HG03135 (cell line): Measurements from ENCODE around the gene SLC10A7.

ENCODE experiments used
- ATAC-seq: cut with Tn5 transposase; IDR thresholded peaks from one replicate; pipeline ENCODE4 v1.9.1; 2021; ENCODE audit warnings: mild to moderate bottlenecking, moderate library complexity; ENCODE audit not compliant: unreplicated experiment

Gene SLC10A7, protein sequence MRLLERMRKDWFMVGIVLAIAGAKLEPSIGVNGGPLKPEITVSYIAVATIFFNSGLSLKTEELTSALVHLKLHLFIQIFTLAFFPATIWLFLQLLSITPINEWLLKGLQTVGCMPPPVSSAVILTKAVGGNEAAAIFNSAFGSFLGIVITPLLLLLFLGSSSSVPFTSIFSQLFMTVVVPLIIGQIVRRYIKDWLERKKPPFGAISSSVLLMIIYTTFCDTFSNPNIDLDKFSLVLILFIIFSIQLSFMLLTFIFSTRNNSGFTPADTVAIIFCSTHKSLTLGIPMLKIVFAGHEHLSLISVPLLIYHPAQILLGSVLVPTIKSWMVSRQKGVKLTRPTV

DNA sequence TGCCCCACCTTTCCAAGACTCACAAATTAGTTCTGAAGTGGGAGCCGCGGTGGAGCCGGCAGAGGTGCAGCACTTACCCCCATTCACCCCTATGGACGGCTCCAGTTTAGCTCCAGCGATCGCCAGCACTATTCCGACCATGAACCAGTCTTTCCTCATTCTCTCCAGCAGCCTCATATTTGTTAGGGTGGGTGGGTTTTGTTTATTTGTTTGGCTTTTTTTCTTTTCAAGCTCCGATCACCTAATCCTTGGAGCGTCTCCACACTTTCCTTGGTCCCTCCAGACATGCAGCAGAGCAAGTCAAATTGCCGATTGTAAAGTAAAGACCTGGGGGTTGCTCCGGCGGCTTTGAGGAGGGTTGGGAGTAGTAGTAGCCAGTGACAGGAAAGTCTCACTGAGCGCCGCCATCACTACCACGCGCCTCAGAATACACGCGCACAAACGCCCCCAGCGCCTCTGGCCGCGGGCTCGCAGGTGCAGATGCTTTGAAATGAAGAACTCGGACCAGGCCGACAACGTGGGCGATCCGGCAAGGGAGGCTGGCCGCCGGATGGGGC is at the start of gene SLC10A7:
Gene SLC10A7 (minus strand): TSS at position 400 of the 557 bp plus-strand sequence. CDS start 223 bp downstream, at position 177.
- ATAC-seq: peak; percentile 81

DNA sequence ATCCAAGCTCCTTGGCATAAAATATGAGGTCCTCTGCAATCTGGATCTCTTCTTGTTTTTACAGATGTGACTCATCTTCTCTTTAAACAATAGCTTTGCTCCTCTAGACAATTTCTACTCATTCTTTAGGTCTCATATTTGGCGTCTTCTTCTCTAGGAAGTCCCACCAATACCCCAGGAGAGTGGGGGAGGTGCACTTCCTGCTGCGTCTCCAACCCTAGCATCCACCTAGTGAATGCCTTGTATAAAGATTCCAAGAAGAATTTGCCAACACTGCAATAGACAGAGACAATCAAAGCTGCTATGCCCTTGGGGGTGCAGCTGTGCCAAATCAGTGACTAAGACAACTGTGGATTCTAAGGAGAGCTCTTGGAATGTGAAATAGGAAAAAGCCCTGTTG is 45.7 kb upstream of the SLC10A7 start:
- ATAC-seq: no peak

DNA sequence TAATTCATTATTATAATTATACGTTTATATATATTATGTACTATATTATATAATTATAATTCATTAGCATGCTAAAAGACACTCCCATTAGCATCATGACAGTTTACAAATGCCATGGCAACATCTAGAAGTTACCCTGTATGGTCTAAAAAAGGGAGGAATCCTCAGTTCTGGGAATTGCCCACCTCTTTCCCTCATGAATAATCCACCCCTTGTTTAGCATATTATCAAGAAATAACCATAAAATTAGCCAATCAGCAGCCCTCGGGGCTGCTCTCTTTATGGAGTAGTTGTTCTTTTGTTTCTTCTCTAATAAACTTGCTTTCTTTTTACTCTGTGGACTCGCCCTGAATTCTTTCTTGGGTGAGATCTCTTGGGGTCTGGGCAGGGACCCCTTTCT is 42.8 kb upstream of the SLC10A7 start:
- no peak for ATAC-seq

DNA sequence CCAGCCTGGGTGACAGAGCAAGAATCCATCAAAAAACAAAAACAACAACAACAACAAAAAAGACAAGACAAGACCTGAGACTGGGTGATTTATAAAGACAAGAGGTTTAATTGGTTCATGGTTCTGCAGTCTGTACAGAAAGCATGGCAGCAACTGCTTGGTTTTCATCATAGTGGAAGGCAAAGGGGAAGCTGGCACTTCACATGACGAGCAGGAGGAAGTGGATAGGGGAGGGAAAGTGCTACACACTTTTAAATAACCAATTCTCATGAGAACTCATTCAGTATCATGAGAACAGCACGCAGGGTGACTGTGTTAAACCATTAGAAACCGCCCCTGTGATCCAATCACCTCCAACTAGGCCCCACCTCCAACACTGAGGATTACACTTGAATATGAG is 28.4 kb upstream of the SLC10A7 start:
- ATAC-seq: no peak

DNA sequence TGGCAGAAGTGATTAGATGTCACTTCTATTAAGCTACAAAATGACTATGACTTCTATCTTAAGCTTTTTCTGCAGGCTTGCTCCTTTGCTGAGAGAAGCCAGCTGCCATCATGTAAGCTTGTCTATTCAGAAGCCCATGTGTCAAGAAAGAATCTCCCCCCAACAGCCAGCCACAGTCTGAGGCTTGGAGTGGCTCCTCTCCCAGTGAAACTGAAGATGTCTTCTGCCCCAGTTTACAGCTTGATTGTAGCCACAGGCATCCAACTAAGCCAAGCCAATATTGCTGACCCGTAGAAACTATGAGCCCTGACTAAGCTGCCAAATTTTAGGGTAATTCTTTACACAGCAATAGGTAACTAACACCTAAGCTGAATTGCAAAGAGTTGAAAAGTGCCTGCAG is 26.7 kb upstream of the SLC10A7 start:
- no peak for ATAC-seq

DNA sequence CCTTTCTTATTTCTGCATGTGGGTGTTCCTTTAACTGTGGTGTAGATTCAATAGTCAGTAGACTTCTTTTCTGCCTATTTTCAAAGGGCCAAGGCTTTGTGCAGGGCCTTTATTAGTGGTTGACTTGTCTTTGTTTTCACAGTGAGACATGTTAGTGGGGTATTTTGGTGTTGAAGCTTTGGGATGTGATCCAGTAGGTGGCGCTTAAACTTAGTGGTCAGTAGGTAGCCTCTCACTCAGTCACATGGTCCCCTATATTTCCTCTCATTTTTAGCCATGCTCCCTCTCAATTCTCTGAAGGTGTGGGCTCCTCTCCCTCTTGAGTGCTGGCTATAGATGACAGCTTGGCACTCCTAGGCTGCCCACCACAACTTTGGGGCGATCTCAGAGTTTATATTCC is 23.4 kb upstream of the SLC10A7 start:
- no peak for ATAC-seq

DNA sequence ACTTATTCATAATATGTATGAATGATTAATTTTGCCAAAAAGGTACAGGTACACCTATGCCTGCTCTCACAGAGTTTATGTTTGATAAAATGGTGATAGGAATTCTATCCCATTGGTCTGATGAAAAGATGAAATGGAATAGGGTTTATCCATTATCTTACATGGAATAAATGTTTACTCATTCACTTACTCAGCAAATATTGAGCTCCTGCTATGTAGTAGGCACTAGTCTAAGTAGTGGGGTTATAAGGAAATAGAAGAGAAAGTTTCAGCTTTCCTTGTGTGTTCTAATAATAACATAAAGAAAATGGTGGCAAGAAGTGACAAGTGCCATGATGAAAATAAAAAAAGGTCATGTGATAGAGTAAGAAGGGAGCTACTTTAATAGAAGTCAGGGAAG is 12.4 kb upstream of the SLC10A7 start:
- ATAC-seq: no peak

DNA sequence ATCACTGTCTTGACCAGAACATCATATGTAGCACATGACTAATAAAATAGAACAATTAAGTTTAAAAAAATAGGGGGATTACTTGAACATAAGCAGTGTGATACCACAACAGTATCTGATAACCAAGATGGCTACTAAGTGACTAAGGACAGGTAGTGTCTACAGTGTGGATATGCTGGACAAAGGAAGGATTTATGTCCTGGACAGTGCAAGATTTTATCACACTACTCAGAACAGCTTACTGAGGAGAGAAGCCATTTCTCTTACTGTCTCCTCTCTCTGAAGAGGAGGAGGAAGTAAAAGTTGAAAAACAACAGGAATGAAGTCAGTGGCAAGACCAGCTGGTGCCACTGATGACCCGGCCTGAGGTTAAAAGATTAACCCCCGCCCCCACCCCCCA is 4.0 kb upstream of the SLC10A7 start:
- ATAC-seq: no peak

DNA sequence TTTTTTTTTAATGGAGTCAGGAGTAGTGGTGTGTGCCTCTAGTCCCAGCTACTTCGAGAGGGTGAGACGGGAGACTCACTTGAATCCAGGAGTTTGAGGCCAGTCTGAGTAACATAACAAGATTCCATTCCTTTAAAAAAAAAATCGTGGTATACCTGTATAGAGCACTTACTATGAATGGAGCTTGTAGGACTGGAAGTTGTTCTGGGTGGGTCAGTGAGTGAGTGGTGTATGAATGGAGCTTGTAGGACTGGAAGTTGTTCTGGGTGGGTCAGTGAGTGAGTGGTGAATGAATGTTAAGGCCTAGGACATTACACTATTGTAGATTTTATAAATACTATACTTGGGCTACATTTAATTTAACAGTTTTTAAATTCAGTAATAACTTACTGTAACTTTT is 2.9 kb upstream of the SLC10A7 start:
- no peak for ATAC-seq

DNA sequence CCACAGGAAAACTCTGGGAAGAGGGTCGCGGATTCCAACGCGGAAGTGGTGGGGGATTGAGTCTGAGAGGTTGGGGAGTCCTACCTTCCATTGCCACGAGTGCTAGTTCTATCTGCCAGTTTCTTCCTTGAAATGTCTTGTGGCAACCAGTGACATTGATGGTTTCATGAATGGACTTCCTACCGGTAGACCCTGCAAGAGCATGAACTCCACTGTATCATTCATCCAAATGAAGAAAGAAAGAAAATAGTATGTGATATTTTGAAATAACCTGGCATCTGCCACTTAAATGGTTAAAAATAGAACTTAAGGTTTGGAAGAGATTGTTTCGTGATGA is 1.1 kb upstream of the SLC10A7 start:
- peak; percentile 16 for ATAC-seq

DNA sequence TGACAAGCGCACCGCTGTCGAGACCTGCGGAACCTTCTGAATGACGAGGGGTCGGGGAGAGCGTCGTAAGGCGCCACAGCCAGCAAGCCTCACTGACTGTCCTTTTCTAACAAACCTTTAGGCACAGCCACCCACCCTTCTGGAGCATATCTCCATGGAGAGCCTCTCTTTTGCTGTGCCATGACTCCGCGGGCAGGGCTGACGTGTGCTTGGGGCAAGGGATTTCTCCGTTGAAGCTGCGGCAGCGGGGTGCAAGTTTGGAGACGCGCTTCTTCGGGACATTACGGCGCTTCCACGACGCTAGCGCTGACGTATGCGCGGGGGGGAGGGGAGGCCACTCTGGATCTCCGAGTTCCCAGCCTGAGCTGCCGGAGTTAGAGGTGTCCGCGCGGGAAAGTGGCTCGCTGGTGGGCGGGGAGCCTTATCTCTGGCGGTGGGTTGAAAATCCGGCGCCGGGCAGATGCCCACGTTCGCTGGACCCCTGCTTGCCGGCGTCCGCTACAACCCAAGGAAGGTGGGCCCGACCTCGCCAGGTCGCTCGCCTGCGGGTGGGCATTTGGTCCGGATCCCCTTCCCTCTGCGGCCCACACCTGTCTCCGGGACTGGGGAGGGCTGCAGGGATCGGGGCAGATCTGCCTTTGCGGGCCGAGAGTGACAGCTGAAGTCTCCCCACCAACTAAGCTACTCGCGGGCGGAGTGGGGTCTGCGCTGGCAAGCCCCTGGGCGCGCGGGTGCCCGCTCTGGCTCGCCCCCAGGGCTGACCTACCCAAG is 543 bp upstream of the SLC10A7 start:
- peak; percentile 72 for ATAC-seq

DNA sequence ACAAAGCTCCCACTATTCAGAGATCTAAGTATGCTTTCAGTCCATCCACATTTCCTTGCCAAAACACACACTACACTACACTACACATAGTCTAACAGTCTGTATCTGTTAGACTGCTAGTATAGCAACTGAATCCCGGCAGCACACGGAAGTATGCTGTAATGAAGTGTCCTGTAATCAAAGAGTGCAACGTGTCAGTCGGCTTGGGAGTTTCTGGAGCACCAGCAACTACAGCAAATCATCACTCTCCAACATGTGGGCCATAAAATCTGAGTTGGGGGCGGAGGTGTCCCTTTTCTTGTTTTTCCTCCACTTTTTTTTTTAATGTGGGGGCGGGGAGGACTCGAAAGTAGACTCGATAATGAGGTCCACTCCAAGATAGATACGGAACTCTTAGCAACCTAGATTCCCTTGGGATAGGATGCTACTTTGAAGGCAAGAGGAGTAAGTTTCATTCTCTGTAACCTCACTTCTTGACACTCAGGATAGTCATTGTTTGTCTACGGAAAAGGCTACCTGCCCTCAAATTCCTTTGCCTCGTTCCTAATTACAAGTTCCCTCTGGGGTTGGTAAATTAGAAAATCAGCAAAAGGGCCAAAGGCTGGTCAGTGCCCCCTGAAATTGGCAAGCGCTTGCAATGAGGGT is 722 bp downstream of the SLC10A7 start:
- ATAC-seq: peak; percentile 45

DNA sequence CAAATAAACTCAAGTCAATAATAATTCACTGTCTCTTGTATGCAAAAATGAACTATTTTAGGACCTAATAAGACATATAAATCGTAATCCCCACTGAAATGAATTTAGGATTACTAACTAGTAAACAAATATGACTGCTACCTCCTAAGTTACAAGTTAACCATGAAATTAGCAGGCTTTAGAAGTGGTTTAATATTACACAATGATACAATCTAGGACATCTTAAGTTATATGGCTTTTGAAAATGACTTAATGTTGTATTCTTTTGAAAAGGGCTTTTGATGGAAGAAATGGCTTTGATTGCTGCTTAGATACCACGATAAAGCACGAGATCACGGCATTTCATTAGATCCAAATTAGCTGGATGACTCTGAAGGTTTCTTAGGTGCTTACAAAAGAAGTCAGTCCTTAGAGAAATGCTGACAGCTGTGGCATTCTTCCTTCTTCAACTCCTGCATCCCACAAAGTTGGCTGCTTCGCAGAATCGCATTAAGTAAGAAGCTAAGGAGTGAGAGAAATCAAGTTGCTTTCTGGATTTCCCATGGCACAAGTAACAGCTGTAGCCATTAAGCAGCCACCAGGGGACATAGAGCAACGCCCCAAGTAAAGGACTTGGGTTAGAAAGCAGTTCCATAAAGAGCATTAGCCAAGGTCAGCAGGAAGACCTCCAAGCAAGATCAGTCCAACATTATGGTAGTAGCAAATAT is 6.9 kb downstream of the SLC10A7 start:
- no peak for ATAC-seq

DNA sequence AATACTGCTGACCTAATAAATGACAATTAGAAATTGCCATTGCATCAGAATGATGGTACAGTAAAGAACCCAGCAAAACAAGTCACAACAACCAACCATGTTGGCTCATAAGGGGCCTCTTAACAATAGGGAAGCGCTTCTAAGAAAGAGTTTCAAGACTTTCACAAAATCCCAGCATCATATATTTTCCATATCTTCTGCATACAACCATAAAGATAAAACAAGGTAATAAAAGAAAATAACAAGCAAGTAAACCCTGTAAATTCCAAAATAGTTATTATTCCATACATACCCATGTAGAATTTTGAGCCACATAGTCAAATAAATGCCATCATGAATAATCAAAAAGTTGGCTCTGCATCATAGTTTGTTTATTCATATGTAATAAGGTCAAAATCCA is 8.2 kb downstream of the SLC10A7 start:
- no peak for ATAC-seq

DNA sequence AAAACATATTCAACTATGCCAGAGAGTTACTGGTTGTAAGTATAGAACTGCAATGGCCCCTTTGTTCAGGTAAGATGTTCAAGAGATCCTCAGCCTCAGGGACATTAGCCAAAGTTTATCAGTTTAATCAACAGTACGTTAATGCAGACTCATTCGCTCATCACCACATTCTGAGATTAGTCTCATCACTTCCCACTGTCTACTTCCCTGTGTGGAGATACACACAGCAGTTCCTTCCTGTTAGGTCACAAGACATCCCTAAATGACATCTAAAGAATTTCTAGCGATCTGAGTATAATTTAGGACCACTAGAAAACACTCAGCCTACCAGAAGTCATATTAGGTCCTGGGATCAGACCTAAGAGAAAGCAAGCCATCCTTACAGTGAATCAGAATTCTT is 10.4 kb downstream of the SLC10A7 start:
- no peak for ATAC-seq

DNA sequence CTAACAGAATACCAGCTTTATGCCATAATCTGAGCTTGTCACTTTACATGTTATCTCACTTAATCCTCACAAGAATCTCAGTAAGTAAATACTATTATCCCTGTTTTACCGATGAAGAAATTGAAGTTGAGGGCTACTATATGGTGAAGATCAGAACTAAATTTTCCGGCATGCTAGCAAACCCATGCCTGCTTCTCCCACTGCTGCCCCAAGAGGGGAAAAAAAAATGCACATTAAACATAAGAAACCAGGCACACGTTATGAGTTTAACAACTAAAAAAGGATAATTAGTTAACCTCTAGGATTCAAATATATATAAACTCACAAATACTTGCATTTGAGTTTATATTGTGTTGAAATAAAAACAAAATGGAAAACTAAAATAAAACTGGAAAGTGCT is 10.8 kb downstream of the SLC10A7 start:
- no peak for ATAC-seq

DNA sequence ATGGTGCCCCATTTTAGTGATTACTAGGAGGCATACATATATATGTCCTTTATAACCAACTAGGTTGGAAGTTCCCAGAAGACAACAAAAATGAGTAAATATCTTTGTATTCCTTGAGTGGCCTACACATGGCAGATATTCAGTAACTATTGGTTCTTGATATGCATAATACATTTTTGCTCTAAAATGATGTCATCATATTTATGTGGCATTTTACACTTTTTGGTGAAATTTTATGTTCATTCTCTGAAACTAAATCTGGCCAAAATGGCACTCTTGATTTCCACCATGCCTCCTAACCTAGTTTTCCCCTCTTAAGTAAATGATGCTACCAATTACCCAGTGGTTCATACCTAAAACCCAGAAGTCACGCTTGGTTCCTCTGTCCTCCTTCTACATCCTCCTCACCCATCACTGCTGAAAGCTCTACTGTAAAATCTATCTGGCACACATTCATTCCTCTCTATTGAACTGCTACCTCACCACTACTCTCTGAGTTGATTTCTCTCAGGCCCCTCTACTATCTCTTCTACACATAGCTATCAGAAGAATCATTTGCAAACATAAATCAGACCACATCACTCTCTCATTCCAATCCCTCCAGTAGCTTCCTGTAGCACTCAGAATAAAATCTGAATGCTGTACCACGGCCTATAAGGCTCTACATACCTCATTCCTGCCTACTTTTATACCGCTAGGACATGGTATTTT is 13.4 kb downstream of the SLC10A7 start:
- no peak for ATAC-seq

DNA sequence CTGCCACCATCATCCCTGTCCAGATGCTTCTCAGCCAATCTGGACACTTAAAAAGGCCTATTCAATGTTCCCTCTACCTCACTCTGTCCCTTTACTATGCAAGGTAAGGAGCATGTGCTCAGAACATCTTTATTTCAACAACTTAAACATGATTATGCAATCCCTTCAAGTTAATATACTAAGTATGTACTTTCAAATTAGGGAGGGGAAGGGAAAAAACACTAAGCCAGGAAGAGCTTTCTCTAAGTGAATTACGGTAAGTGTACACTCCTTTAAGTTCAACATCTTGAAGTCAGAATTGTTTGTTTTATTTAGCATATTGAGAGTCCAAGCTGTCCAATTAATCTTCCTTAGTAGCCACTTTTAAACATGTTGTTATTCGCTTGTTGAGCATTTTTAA is 14.1 kb downstream of the SLC10A7 start:
- no peak for ATAC-seq

DNA sequence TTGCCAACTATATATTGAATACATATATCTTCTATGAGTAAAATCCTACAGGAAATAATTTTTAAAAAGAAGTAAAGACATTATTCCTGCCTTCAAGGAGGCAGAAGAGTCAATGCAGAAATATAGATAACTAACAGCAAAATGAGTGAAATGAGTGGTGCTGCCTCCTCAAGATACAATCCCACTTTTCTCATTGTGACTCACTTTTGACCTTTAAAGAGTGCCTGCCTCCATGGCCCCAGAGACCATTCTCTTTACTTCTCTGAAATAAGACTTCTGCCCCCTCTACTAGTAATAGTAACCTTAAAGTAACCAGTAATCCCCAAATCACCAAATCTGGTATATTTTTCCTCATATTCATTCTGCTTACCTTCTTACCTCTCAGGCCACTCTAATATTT is 15.5 kb downstream of the SLC10A7 start:
- no peak for ATAC-seq

DNA sequence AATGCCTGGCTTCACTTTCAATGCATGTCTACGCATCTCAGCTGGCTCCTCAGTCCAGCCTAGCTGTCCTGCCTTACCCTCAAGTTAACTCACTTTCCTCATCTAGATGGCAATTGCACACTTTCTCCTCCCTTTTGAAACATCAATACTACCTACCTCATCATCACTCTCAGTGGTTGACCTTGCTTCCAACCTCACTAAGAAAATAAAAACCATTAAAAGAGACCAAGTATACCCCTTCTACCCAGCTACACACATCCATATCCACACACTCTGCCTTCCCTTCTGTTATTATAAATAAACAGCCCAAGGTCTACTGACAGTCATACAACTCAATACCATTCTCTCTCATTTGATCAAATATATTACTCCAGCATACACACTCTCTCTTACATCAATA is 21.5 kb downstream of the SLC10A7 start:
- no peak for ATAC-seq

DNA sequence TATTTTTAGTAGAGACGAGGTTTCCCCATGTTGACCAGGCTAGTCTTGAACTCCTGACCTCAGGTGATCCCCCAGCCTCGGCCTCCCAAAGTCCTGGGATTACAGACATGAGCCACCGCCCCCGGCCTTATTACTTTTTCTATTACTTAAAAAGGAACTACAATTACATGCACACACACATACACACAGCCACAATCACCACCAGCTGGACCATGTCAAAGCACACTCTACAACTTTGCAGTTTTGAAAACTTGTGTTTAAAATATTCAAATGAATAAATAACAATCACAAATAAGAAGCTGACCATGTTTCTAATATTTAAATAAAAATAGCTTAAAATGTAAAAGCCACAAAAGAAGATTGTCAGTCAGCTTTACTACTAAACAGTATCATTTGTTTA is 23.4 kb downstream of the SLC10A7 start:
- no peak for ATAC-seq
